SK-N-SH (cell line): ENCODE results near the gene SULF2. TPM values are rescaled to one million over a fixed set of nuclear protein-coding genes. Genes with fewer than 3 reads are reported as not detected.

ENCODE experiments used
- CTCF ChIA-PET: fragments of 300-600, 350-600 bp; formaldehyde crosslinking; extraction: SDS; loops from one replicate; lab custom pipeline; 2021; lab: Yijun Ruan, JAX
- POLR2A ChIA-PET: fragments of 350-600 bp; sonication (Branson Sonifier 250); formaldehyde crosslinking; extraction: SDS; loops from one replicate; lab custom pipeline; 2020; ENCODE audit warnings: antibody characterized with exemption, inconsistent platforms; lab: Yijun Ruan, JAX
- DNase-seq: peaks from one replicate; pipeline ENCODE4 v3.0.0; 2012
- H2AFZ ChIP-seq: fragments of 200-600 bp; sonication (generic); 2 replicates; pipeline ENCODE4 v1.8.1; 2016; ENCODE audit warnings: antibody characterized with exemption, mild to moderate bottlenecking, low read depth
- H3F3A ChIP-seq: fragments of 200-600 bp; sonication (generic); replicated peaks from 2 replicates; pipeline ENCODE3; 2016; ENCODE audit warnings: antibody characterized with exemption, mild to moderate bottlenecking; ENCODE audit not compliant: insufficient read depth
- H3K27ac ChIP-seq, 2 experiments: fragments of 200-500 bp in 1 of 2; fragments of 200-600 bp in 1 of 2; sonication (Bioruptor generic) in 1 of 2; sonication (generic), shearing (Covaris generic) in 1 of 2; 2 replicates each; pipeline versions ENCODE4 v1.5.1 to v1.6.1; 2014 to 2016; ENCODE audit warnings: low read depth in 2 of 2, inconsistent platforms in 1 of 2, low read length in 1 of 2, mild to moderate bottlenecking in 1 of 2, mixed read lengths in 1 of 2
- H3K27me3 ChIP-seq: fragments of 200-600 bp; sonication (generic), shearing (Covaris generic); 2 replicates; pipeline ENCODE4 v1.6.1; 2016; ENCODE audit warnings: mixed run types; ENCODE audit not compliant: insufficient read depth
- H3K36me3 ChIP-seq, 2 experiments: fragments of 200-500 bp in 1 of 2; fragments of 200-600 bp in 1 of 2; sonication (Bioruptor generic) in 1 of 2; sonication (generic) in 1 of 2; replicated peaks in 1 of 2; 2 replicates each; pipeline versions ENCODE3 to v1.5.1; 2014 to 2016; ENCODE audit warnings: low read length in 1 of 2, mild to moderate bottlenecking in 1 of 2; ENCODE audit not compliant: insufficient read depth in 2 of 2, control insufficient read depth in 1 of 2
- H3K4me1 ChIP-seq, 2 experiments: fragments of 200-500 bp in 1 of 2; fragments of 200-600 bp in 1 of 2; sonication (Bioruptor generic) in 1 of 2; sonication (generic), shearing (Covaris generic) in 1 of 2; 2 replicates each; pipeline versions ENCODE4 v1.5.1 to v1.6.1; 2014 to 2016; ENCODE audit warnings: low read depth in 1 of 2, low read length in 1 of 2, mixed run types in 1 of 2; ENCODE audit not compliant: insufficient read depth in 2 of 2, control insufficient read depth in 1 of 2
- H3K4me2 ChIP-seq: fragments of 200-600 bp; sonication (generic), shearing (Covaris generic); 2 replicates; pipeline ENCODE4 v1.6.1; 2017; ENCODE audit warnings: mixed run types
- H3K4me3 ChIP-seq, 2 experiments: fragments of 200-500 bp in 1 of 2; fragments of 200-600 bp in 1 of 2; sonication (Bioruptor generic) in 1 of 2; sonication (generic), shearing (Covaris generic) in 1 of 2; 2 replicates each; pipeline versions ENCODE4 v1.5.1 to v1.8.1; 2014 to 2016; ENCODE audit warnings: low read depth in 2 of 2, inconsistent platforms in 1 of 2, low read length in 1 of 2, mild to moderate bottlenecking in 1 of 2, mixed read lengths in 1 of 2, moderate library complexity in 1 of 2
- H3K79me2 ChIP-seq: fragments of 200-600 bp; sonication (generic); 2 replicates; pipeline ENCODE4 v1.8.1; 2017; ENCODE audit warnings: mild to moderate bottlenecking; ENCODE audit not compliant: insufficient read depth
- H3K9ac ChIP-seq: fragments of 200-600 bp; sonication (generic); 2 replicates; pipeline ENCODE4 v1.6.1; 2017; ENCODE audit warnings: mixed run types
- H3K9me2 ChIP-seq: fragments of 200-600 bp; sonication (generic); 2 replicates; pipeline ENCODE4 v1.6.1; 2017; ENCODE audit warnings: mixed run types
- H3K9me3 ChIP-seq: fragments of 200-600 bp; sonication (generic); 2 replicates; pipeline ENCODE4 v1.6.1; 2017; ENCODE audit warnings: mixed run types, mild to moderate bottlenecking, moderate library complexity
- H4K20me1 ChIP-seq: fragments of 200-600 bp; sonication (generic); 2 replicates; pipeline ENCODE4 v1.6.1; 2017; ENCODE audit warnings: mild to moderate bottlenecking, mixed run types; ENCODE audit not compliant: insufficient read depth
- CHD2 ChIP-seq: fragments of 150-350 bp; IDR thresholded peaks from 2 replicates; pipeline ENCODE4 v1.6.1; 2018; ENCODE audit warnings: low read length; ENCODE audit not compliant: partially characterized antibody
- EZH2phosphoT487 ChIP-seq: fragments of 200-600 bp; sonication (generic); IDR thresholded peaks from 2 replicates; pipeline ENCODE4 v1.6.1; 2017; ENCODE audit warnings: low read depth, mixed run types, mild to moderate bottlenecking, antibody characterized with exemption, moderate library complexity, borderline replicate concordance
- MEF2A ChIP-seq: IDR thresholded peaks from 2 replicates; pipeline ENCODE4 v1.4.0; 2012; ENCODE audit warnings: low read depth, borderline replicate concordance
- MXI1 ChIP-seq: IDR thresholded peaks from 2 replicates; pipeline ENCODE4 v1.6.1; 2012; ENCODE audit warnings: mild to moderate bottlenecking, low read depth, low read length, improper control_type of control experiment
- PBX3 ChIP-seq: IDR thresholded peaks from 2 replicates; pipeline ENCODE4; 2012
- RCOR1 ChIP-seq: fragments of 150-350 bp; IDR thresholded peaks from 2 replicates; pipeline ENCODE4 v1.6.1; 2017; ENCODE audit warnings: antibody characterized with exemption, low read length
- WGBS: methylation state at CpG from one replicate; pipeline ENCODE4 v1.1.6; 2017; ENCODE audit warnings: low lambda C conversion rate; 5-methylcytosine and 5-hydroxymethylcytosine counted together
- polyA plus RNA-seq, 3 experiments: library from polyadenylated mRNA; depleted of rRNA; stranded (reverse); fragments of >200 nt; gene quantifications; 2 replicates each; pipeline ENCODE4 v1.2.3, GENCODE V29; 2012

SULF2 gene
- polyA plus RNA-seq, 1 of the 3 experiments (the other 2 are of a cell fraction): 20.2 TPM

GRCh38 chr20:47708140-47708807 is 77.0 kb downstream of the SULF2 start:
- no peaks in the 10 kb centered on the region for H3K79me2 ChIP-seq
- H3K27me3 ChIP-seq: no peaks in the 10 kb centered on the region
- WGBS: 71% methylated on average over 10 of the region's 10 CpGs
- ChIA-PET CTCF (interaction anchor here (0.6 to 8.3 kb wide), 12 partner anchors 16 to 928 kb away, joined by 3 to 37 read pairs (median 5); no protein-coding TSS in a partner anchor), POLR2A (interaction anchor here (0.6 kb wide), 1 partner anchor 99 kb away, joined by 3 read pairs; no protein-coding TSS in a partner anchor)
- no peak overlapping the region for H2AFZ ChIP-seq
- no peaks in the 10 kb centered on the region for H3K9me2 ChIP-seq
- peak overlapping the region in 1 of 2 experiments; percentile 90; a peak in 2 of 4 replicates for H3K27ac ChIP-seq
- H3K9me3 ChIP-seq: no peaks in the 10 kb centered on the region
- no peaks in the 10 kb centered on the region for H3F3A ChIP-seq
- TF ChIP-seq PBX3: no peak
- TF ChIP-seq RCOR1: no peak
- no peak for TF ChIP-seq MEF2A
- no peak for TF ChIP-seq EZH2phosphoT487
- H4K20me1 ChIP-seq: no peaks in the 10 kb centered on the region
- H3K4me3 ChIP-seq: no peak overlapping the region
- H3K36me3 ChIP-seq: peaks cover 0 to 4% of the 10 kb centered on the region in 2 experiments
- DNase-seq: no peak
- peaks cover 0 to 47% of the 10 kb centered on the region in 2 experiments; a peak in 2 of 4 replicates for H3K4me1 ChIP-seq
- no peak overlapping the region for H3K9ac ChIP-seq
- no peak overlapping the region for H3K4me2 ChIP-seq

GRCh38 chr20:47706345-47706744 is 78.9 kb downstream of the SULF2 start:
- H3K4me2 ChIP-seq: no peak overlapping the region
- H3F3A ChIP-seq: no peaks in the 10 kb centered on the region
- ChIA-PET POLR2A (no interaction called here), CTCF (interaction anchor here (1.3 to 3.2 kb wide), 4 partner anchors 19 to 914 kb away, joined by 4 to 10 read pairs (median 8); no protein-coding TSS in a partner anchor)
- no peaks in the 10 kb centered on the region for H3K9me3 ChIP-seq
- TF ChIP-seq MXI1: no peak
- no peak for TF ChIP-seq CHD2
- TF ChIP-seq PBX3: no peak
- H2AFZ ChIP-seq: no peak overlapping the region
- no peak overlapping the region for H3K4me3 ChIP-seq
- H3K9ac ChIP-seq: no peak overlapping the region
- H3K9me2 ChIP-seq: no peaks in the 10 kb centered on the region
- H3K36me3 ChIP-seq: peaks cover 0 to 4% of the 10 kb centered on the region in 2 experiments
- no peaks in the 10 kb centered on the region for H3K27me3 ChIP-seq
- WGBS: 58% methylated on average over 3 of the region's 5 CpGs
- H3K4me1 ChIP-seq: peaks cover 0 to 35% of the 10 kb centered on the region in 2 experiments; a peak in 2 of 4 replicates
- DNase-seq: no peak
- H3K27ac ChIP-seq: peak overlapping the region in 1 of 2 experiments; percentile 90; a peak in 1 of 4 replicates
- no peaks in the 10 kb centered on the region for H4K20me1 ChIP-seq
- no peaks in the 10 kb centered on the region for H3K79me2 ChIP-seq
